ENCODE data around the gene KLHL13.
"Not testable (repeated sequence)": the region's sequence is repeated elsewhere in the genome, so short reads cannot be mapped to it uniquely, and the experiment has no call there.

The KLHL13 gene

GRCh38 chrX:118066867-118067515, 49.6 kb downstream of the KLHL13 start:
- no peak for DNase-seq (ENCODE audit: low read depth)

GRCh38 chrX:118062817-118063615, 53.6 kb downstream of the KLHL13 start:
- no peak for DNase-seq (ENCODE audit: low read depth)

GRCh38 chrX:118062048-118062789, 54.4 kb downstream of the KLHL13 start:
- DNase-seq (ENCODE audit: low read depth), result no peak

- no peak for DNase-seq (ENCODE audit: low read depth)
Observed at GRCh38 chrX:118058924-118059323, 57.7 kb downstream of the KLHL13 start.

GRCh38 chrX:118056870-118057269, 59.7 kb downstream of the KLHL13 start:
- no peak for DNase-seq (ENCODE audit: low read depth)

GRCh38 chrX:118049713-118050112, 66.9 kb downstream of the KLHL13 start:
- no peak for DNase-seq (ENCODE audit: low read depth)

- DNase-seq (ENCODE audit: low read depth), result no peak
Observed at GRCh38 chrX:118047446-118048186, 69.0 kb downstream of the KLHL13 start.

GRCh38 chrX:118039591-118039990, 77.0 kb downstream of the KLHL13 start:
- DNase-seq (ENCODE audit: low read depth), result no peak

- DNase-seq (ENCODE audit: low read depth), result no peak
Observed at GRCh38 chrX:118038614-118039365, 77.8 kb downstream of the KLHL13 start.

- DNase-seq (ENCODE audit: low read depth), result no peak
Observed at GRCh38 chrX:118026631-118027030, 90.0 kb downstream of the KLHL13 start.

- DNase-seq (ENCODE audit: low read depth), result no peak
Observed at GRCh38 chrX:118025226-118025625, 91.4 kb downstream of the KLHL13 start.

GRCh38 chrX:118024482-118024881, 92.1 kb downstream of the KLHL13 start:
- DNase-seq (ENCODE audit: low read depth), result no peak

GRCh38 chrX:118022753-118023152, 93.9 kb downstream of the KLHL13 start:
- DNase-seq (ENCODE audit: low read depth), result no peak

GRCh38 chrX:118016422-118016821, 100.2 kb downstream of the KLHL13 start:
- DNase-seq (ENCODE audit: low read depth), result no peak

GRCh38 chrX:118002417-118002816, 114.2 kb downstream of the KLHL13 start:
- DNase-seq (ENCODE audit: low read depth), result not testable (repeated sequence)

- DNase-seq (ENCODE audit: low read depth), result no peak
Observed at GRCh38 chrX:118000518-118000917, 116.1 kb downstream of the KLHL13 start.

GRCh38 chrX:117998171-117998570, 118.4 kb downstream of the KLHL13 start:
- no peak for DNase-seq (ENCODE audit: low read depth)

- no peak for DNase-seq (ENCODE audit: low read depth)
Observed at GRCh38 chrX:117996918-117997480, 119.6 kb downstream of the KLHL13 start.

- DNase-seq (ENCODE audit: low read depth), result no peak
Observed at GRCh38 chrX:117996408-117996807, 120.2 kb downstream of the KLHL13 start.

- DNase-seq (ENCODE audit: low read depth), result no peak
Observed at GRCh38 chrX:117995378-117995777, 121.2 kb downstream of the KLHL13 start.

- no peak for DNase-seq (ENCODE audit: low read depth)
Observed at GRCh38 chrX:117992192-117992723, 124.4 kb downstream of the KLHL13 start.
